K562 treated with DMSO at 1 percent for 24 hours (cell line): ENCODE results near the gene EGLN2. TPM values are rescaled to one million over a fixed set of nuclear protein-coding genes. Genes with fewer than 3 reads are reported as not detected.

Source experiments
- total RNA-seq: library from RNA; unstranded; fragments of 300-600 nt; gene quantifications from 2 replicates; pipeline ENCODE4 v1.2.3, GENCODE V29; 2022; ENCODE audit warnings: low read depth; ENCODE audit not compliant: insufficient read depth

Gene EGLN2
- 124 and 143 TPM in 2 replicates for total RNA-seq

GRCh38 chr19:40798683-40799557 is at the start of gene EGLN2:
Gene EGLN2, plus strand, starts transcription at chr19:40799191. Its CDS starts 1,382 bp downstream, at chr19:40800573.

GRCh38 chr19:40750058-40750873 is 48.7 kb upstream of the EGLN2 start, which contains the start of gene ACTMAP:
Gene ACTMAP, minus strand, starts transcription at chr19:40750477. Its CDS starts 674 bp downstream, at chr19:40749803.

GRCh38 chr19:40750874-40751537 is 48.0 kb upstream of the EGLN2 start, which contains the start of gene SNRPA:
Gene SNRPA, plus strand, starts transcription at chr19:40751203. Its CDS starts 206 bp downstream, at chr19:40751409.

GRCh38 chr19:40774916-40775631 is 23.9 kb upstream of the EGLN2 start, which contains the start of gene MIA:
Gene MIA, plus strand, starts transcription at chr19:40775521. Its CDS starts 22 bp downstream, at chr19:40775543.

GRCh38 chr19:40777937-40778705 is 20.9 kb upstream of the EGLN2 start, which contains the start of gene RAB4B:
Gene RAB4B, plus strand, starts transcription at chr19:40778247. Its CDS starts 129 bp downstream, at chr19:40778376.

GRCh38 chr19:40850277-40850676 is 51.3 kb downstream of the EGLN2 start, which contains the start of gene CYP2A6:
Gene CYP2A6, minus strand, starts transcription at chr19:40850447. Its CDS starts 21 bp downstream, at chr19:40850426.

Other genes starting within 250 kb of the EGLN2 start
- 124 and 131 TPM in 2 replicates for gene SHKBP1, start 222.3 kb upstream of the EGLN2 start, total RNA-seq
- 251 and 283 TPM in 2 replicates for gene LTBP4, start 197.8 kb upstream of the EGLN2 start, total RNA-seq
- 25.7 and 32.9 TPM in 2 replicates for gene NUMBL, start 108.5 kb upstream of the EGLN2 start, total RNA-seq
- 36.8 and 37.2 TPM in 2 replicates for gene COQ8B, start 82.3 kb upstream of the EGLN2 start, total RNA-seq
- 15.2 and 17.1 TPM in 2 replicates for gene ITPKC, start 82.1 kb upstream of the EGLN2 start, total RNA-seq
- 19.6 and 19.7 TPM in 2 replicates for gene ACTMAP, start 48.7 kb upstream of the EGLN2 start, total RNA-seq
- 86.7 and 91.4 TPM in 2 replicates for gene SNRPA, start 48.0 kb upstream of the EGLN2 start, total RNA-seq
- gene MIA, start 23.7 kb upstream of the EGLN2 start, total RNA-seq = not detected in 2 replicates
- gene RAB4B, start 20.9 kb upstream of the EGLN2 start, total RNA-seq = 57.1 and 59.4 TPM in 2 replicates
- not detected in 2 replicates for gene CYP2A6, start 51.3 kb downstream of the EGLN2 start, total RNA-seq
- not detected in 2 replicates for gene CYP2A7, start 83.0 kb downstream of the EGLN2 start, total RNA-seq
- gene CYP2B6, start 192.1 kb downstream of the EGLN2 start, total RNA-seq = not detected in 2 replicates